ENCODE measurements around the gene BCR. TPM values are rescaled to one million over a fixed set of nuclear protein-coding genes. Genes with fewer than 3 reads are reported as not detected.

BCR gene
- total RNA-seq, 2 experiments from 2014 or later, result 60.0 to 64.8 TPM

DNA sequence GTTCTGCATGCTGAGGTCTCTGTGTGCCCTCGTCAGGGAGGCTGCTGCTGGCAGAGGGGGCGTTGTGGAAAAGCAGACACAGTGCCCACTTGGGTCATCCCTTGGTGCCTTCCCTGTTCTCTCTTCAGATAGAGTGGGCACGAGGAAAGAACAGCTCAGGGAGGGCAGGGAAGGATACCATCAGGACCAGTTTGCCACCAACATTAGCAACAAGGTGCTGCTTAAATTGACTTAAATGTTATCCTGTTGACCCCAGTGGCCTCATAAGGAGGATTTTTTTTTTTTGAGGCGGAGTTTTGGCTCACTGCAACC, 91.2 kb downstream of the BCR start:
- TF ChIP-seq, protein P1, sequence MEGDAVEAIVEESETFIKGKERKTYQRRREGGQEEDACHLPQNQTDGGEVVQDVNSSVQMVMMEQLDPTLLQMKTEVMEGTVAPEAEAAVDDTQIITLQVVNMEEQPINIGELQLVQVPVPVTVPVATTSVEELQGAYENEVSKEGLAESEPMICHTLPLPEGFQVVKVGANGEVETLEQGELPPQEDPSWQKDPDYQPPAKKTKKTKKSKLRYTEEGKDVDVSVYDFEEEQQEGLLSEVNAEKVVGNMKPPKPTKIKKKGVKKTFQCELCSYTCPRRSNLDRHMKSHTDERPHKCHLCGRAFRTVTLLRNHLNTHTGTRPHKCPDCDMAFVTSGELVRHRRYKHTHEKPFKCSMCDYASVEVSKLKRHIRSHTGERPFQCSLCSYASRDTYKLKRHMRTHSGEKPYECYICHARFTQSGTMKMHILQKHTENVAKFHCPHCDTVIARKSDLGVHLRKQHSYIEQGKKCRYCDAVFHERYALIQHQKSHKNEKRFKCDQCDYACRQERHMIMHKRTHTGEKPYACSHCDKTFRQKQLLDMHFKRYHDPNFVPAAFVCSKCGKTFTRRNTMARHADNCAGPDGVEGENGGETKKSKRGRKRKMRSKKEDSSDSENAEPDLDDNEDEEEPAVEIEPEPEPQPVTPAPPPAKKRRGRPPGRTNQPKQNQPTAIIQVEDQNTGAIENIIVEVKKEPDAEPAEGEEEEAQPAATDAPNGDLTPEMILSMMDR (IDR thresholded peaks at IDR 0.05), result no peak
- Histone ChIP-seq H3K4me1 (ENCODE audit: insufficient read depth, low read length) (no peaks in the 10 kb centered on the region), H3K27me3 (ENCODE audit: control insufficient read depth in 1 of 2, insufficient read depth in 2 of 2, low read length in 2 of 2) (no peaks in the 10 kb centered on the region), H3K4me3 (ENCODE audit: low read length) (no peak overlapping the region), H3K36me3 (ENCODE audit: insufficient read depth, low read length) (peaks cover 80% of the 10 kb centered on the region), H3K9me3 (ENCODE audit: control insufficient read depth in 1 of 2, insufficient read depth in 1 of 2, low read length in 2 of 2) (no peaks in the 10 kb centered on the region), H3K27ac (ENCODE audit: low read depth in 1 of 2, low read length in 2 of 2) (no peak overlapping the region)
- ATAC-seq (ENCODE audit: poor library complexity) (no peak), DNase-seq (no peak)
- POLR2A ChIA-PET, result no interaction called here
- intact Hi-C loops (cut with DNase I, micrococcal nuclease), result no loop called here
- Mint-ChIP-seq H3K4me1 (ENCODE audit: low read depth) (no peaks in the 10 kb centered on the region), H3K9me3 (no peaks in the 10 kb centered on the region), H3K27me3 (no peaks in the 10 kb centered on the region), H3K36me3 (ENCODE audit: low read depth) (peaks cover 62% of the 10 kb centered on the region), H3K27ac (no peak overlapping the region), H3K4me3 (no peak overlapping the region)
- CTCF ChIA-PET, result interaction anchor here (1.2 kb wide), 1 partner anchor 10 kb away, joined by 3 read pairs; no protein-coding TSS in a partner anchor

DNA sequence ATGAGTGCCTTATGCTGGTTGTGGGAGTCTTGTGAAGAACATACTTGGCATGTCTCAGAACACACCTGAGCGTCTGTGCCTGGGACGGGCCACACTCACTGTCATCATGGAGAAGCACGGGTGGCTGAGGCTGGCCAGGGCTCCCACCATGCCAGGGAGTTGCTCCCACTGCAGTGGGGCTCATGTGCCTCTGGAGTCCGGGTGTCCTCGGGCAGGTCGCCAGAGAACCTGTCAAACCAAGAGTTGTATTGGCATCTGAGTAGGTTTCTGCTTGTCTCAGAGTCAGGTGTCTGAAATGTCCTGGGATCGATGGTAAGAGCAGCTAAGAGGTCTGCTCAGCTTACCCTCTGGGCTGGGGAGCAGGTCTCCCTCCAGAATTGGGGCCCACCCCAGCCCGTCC, 92.1 kb downstream of the BCR start:
- no peak for DNase-seq
- ChIA-PET CTCF (no interaction called here), POLR2A (no interaction called here)
- ATAC-seq (ENCODE audit: poor library complexity), result no peak
- Histone ChIP-seq H3K27ac (ENCODE audit: low read depth in 1 of 2, low read length in 2 of 2) (no peak overlapping the region), H3K9me3 (ENCODE audit: control insufficient read depth in 1 of 2, insufficient read depth in 1 of 2, low read length in 2 of 2) (no peaks in the 10 kb centered on the region), H3K36me3 (ENCODE audit: insufficient read depth, low read length) (peaks cover 81% of the 10 kb centered on the region), H3K27me3 (ENCODE audit: control insufficient read depth in 1 of 2, insufficient read depth in 2 of 2, low read length in 2 of 2) (no peaks in the 10 kb centered on the region), H3K4me3 (ENCODE audit: low read length) (no peak overlapping the region), H3K4me1 (ENCODE audit: insufficient read depth, low read length) (no peaks in the 10 kb centered on the region)
- Mint-ChIP-seq H3K36me3 (ENCODE audit: low read depth) (peaks cover 62% of the 10 kb centered on the region), H3K4me3 (no peak overlapping the region), H3K9me3 (no peaks in the 10 kb centered on the region), H3K27ac (no peak overlapping the region), H3K4me1 (ENCODE audit: low read depth) (no peaks in the 10 kb centered on the region), H3K27me3 (no peaks in the 10 kb centered on the region)
- intact Hi-C loops (cut with DNase I, micrococcal nuclease), result no loop called here
- TF ChIP-seq, protein P1 (IDR thresholded peaks at IDR 0.05), result no peak

DNA sequence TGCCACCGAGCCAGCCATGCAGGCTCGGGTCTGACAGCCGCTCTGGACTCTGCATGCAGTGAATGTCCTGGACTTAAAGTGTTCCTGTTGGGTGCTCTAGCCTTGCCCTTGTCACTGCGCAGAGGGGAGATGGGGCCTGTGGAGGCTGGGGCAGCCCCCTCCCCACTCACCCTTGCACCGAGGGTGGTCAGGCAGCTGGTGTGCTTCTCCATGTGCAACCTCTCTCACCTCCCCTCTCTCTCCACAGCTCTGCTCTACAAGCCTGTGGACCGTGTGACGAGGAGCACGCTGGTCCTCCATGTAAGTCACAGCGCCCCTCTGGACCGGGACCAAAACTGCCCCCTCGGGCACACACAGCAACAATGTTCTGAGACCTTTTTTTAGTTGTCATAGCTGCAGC, 92.5 kb downstream of the BCR start:
- Mint-ChIP-seq H3K36me3 (ENCODE audit: low read depth) (peaks cover 64% of the 10 kb centered on the region), H3K27me3 (no peaks in the 10 kb centered on the region), H3K9me3 (no peaks in the 10 kb centered on the region), H3K4me1 (ENCODE audit: low read depth) (no peaks in the 10 kb centered on the region), H3K4me3 (no peak overlapping the region), H3K27ac (no peak overlapping the region)
- DNase-seq, result no peak
- no peak for ATAC-seq (ENCODE audit: poor library complexity)
- Histone ChIP-seq H3K27ac (ENCODE audit: low read depth in 1 of 2, low read length in 2 of 2) (no peak overlapping the region), H3K4me3 (ENCODE audit: low read length) (no peak overlapping the region), H3K27me3 (ENCODE audit: control insufficient read depth in 1 of 2, insufficient read depth in 2 of 2, low read length in 2 of 2) (no peaks in the 10 kb centered on the region), H3K9me3 (ENCODE audit: control insufficient read depth in 1 of 2, insufficient read depth in 1 of 2, low read length in 2 of 2) (no peaks in the 10 kb centered on the region), H3K4me1 (ENCODE audit: insufficient read depth, low read length) (no peaks in the 10 kb centered on the region), H3K36me3 (ENCODE audit: insufficient read depth, low read length) (peaks cover 76% of the 10 kb centered on the region)
- intact Hi-C loops (cut with DNase I, micrococcal nuclease), result no loop called here
- ChIA-PET CTCF (no interaction called here), POLR2A (no interaction called here)
- TF ChIP-seq, protein P1 (IDR thresholded peaks at IDR 0.05), result no peak
